ENCODE data around the gene NAV2. TPM values are rescaled to one million over a fixed set of nuclear protein-coding genes. Genes with fewer than 3 reads are reported as not detected.

NAV2 gene
- polyA plus RNA-seq, 1 donor: 40.4 TPM

DNA sequence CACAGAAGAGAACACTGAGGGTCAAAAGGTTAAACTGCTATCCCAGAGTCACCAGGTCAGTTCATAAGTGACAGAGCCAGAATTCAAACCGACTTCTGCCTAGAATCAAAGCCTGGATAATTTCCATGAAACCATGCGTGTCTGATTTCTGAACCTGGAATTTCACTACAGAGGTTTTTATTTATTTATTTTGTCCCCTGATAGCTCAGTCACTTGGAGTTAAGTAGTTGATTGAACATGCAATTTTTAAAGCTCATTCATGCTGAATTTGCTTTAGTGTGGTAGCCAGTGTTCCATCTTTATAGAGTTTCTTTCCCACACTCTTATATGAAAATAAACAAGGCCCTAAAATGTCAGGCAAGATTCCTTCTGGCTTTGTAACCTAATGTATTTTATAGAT is 93.2 kb downstream of the NAV2 start:
- DNase-seq: no peak

DNA sequence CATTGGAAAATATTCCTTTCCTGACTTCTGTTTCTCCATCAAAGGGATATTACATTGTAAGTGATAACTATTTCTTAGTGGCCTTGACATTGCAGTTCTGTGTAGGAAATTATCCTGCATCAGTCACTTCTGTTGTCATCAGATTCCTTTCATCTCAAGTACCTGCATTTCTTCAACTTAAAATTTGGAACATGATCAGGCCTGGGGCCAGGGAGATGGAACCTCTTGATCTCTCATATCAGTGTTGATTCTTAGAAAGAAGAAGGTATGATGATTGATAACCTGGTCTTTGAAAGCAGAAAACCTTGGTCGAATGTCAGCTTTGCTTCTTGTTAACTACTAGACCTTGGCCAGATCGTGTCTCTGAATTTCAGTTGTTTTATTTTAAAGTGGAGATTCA is 93.6 kb downstream of the NAV2 start:
- no peak for DNase-seq

DNA sequence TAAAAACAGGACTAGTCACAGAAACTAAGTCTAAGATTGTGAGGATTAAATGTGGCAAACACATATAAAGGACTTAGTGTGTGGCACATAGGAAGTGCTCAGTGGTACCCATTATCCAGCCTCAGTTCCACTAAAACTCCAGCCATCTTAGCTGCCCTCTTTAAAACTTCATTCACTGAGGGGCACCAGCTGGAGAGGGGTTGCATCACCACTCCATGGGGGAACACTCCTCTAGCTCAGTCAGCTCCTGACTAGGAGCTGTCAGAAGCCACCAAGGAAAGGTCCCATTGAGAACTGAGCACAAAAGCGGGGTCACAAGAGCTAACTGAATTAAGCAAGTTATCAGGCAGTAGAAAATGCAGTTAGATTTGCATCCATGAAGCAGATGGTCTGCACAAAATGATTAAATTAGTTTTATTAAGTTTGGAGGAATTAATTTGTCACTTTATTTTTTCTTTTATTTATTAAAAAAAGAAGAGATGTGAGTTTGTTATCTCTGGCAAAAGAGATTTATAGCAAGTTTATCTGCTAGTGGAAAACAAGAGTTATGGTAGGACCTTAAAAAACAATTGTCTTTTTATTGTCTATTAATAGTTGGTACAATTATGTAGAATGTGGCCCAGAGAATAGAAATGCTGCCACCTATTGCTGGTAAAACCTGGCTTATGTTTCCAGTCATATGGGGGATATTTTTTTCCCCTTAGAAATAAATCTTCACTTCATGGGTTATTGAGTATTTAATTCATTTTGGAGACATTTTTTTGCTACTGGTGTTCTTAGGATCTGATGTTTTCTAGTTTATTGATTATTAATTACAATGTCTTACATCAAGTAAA is 95.7 kb downstream of the NAV2 start:
- no peak for DNase-seq

DNA sequence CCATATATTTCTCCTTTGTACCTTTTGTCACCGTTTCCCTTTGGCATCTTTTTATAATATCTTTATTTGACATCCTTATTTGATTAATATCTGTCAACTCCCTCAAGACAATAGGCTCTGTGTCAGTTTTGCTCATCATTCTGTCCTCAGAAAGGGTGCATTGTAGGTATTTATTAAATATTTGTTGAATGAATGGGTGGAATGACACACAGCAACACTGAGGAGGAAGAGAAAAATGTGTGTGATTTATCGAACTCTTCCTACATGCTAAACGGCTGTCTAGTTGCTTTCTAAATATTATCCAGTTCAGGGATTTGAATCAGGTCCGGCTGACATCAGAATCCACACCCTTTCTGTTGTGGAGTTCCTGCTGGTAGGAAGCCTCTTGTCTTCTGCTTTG is 98.2 kb downstream of the NAV2 start:
- no peak for DNase-seq

DNA sequence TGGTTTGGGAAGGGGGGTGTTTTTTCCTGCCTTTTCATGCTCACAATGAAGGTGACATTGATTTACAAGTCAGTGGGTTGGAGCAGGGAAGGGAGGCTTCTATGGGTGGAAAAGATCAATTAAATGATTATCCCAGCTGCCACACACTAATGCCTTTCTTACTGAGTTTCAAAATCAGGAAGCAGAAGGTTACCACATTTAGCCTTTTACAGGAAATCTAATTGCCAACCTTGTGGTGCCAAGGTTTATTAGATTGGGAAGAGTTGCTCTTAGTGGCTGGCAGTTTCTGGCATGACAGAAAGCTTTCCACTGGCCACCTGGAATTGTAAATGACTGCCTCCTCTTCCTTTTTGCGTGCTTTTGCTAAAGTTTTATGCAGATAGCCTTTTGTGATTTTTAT is 98.7 kb downstream of the NAV2 start:
- DNase-seq: no peak

DNA sequence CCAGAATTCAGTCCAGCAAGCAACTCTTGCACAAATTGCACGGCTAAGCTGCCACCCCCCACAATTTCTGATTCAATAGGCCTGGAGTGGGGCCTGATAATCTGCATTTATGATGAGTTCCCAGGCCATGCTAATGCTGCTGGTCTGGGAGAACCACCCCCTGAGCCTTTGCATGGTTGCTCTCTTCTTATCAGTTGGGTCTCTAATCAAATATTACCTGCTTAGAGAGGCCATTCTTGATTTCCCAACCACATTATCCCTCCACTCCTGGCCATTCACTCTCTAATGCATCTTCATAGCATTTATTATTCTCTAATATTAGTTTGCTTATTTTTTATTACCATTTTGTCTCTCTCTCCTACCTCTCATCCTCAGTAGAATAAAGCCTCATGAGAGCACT is 99.5 kb downstream of the NAV2 start:
- DNase-seq: no peak

DNA sequence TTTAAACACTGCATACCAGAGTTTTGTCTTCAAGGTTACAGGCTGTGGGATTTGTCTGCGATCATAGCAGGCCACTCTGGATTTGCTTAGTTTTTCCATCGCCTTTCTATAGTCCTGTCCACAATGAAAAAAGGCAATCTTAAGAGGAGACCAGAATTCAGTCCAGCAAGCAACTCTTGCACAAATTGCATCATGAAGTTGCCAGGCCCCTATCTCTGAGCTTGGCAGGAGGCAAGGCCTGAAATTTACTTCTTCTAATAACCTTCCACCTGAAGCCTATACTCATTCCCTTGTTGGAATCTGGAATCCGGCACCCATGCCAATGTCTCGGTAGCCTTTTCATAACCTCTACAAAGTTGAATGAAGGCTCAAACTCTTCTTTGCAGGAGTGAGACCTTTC is 100.1 kb downstream of the NAV2 start:
- no peak for DNase-seq

DNA sequence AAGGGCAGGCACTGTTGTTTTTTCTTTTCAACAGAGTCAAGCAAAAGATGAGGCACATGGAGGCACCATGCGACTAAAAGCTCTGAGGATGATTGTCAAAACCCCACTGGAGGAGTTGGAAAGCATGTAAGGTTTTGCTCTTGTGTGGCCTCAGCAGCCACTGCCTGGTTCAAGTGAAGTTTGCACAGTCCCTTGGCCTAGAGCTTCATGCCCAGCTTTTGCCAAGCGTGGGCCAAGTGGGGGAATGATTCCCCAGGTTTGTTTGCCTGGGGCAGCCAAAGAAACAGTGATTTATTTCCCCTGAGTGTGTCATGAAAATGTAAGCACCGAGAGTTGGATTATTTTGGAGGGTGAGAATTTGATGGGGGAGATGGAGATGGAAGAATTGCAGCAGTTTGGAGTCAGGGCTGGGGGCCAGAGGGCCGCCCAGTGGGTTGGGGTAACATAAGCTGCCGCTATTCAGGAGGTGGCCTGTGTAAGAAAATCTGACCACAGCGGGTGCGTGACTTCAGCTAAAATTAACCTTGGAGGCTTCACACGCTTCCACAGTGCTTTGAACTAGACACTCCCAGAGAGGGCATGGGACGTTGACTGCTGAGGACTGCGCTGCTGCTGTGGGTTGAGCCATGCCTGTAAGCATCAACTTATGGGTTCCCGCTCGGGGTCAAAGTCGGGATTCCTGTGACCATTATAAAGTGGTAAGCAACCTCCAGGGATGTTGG is 100.7 kb downstream of the NAV2 start:
- no peak for DNase-seq

DNA sequence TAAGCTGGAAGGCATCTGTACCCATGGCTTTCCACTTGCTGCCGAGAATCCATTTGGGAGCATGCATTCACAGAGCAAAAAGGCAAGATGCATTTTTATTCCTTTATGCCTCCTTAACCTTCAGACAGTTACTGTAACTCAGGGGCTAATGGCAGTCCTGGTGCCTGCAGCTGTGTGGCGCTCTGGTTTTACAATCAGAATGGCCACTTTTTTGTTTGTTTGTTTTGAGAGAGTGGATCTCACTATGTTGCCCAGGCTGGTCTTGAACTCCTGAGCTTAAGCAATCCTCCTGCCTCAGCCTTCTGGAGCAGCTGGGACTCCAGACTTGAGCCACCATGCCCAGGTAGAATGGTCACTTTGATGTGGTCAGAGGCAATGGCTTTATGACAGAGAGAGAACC is 101.8 kb downstream of the NAV2 start:
- DNase-seq: no peak

DNA sequence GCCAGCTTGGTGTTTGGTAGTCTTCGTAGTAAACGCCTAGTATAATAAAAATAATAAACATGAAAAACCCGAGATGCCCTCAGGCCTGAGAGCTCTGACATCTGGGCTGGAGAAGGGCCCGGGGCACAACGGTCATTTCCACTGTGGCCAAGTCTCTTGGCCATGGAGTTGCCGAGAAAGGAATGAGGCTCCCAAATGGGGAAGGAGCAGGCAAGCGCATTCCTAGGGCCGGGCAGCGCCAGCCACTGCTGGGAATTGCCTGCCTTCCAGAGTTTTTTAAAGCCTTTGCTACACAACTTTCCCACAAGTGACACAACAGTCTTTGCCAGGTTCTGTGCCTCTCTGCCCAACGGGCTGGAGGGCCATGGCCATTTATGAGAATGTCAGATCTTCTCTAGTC is 103.4 kb downstream of the NAV2 start:
- DNase-seq: no peak

DNA sequence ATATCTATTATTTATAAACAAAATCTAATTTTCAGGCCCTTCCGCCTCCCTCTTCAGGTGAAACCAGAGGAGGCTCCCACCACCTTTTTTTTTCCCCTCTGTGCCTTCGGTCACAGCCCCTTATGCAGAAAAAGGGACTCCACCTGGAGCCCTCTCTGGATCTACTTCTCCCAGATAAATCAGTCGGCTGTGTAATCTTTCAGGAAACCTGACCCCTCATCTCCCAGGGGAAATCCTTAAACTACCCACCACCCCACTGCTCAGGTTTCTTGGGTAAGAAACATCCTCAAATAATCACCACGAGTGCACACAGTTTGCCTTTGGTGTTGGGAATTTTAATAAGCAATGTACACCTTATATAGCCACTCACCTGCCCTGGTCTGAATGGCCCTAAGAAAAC is 104.2 kb downstream of the NAV2 start:
- no peak for DNase-seq

DNA sequence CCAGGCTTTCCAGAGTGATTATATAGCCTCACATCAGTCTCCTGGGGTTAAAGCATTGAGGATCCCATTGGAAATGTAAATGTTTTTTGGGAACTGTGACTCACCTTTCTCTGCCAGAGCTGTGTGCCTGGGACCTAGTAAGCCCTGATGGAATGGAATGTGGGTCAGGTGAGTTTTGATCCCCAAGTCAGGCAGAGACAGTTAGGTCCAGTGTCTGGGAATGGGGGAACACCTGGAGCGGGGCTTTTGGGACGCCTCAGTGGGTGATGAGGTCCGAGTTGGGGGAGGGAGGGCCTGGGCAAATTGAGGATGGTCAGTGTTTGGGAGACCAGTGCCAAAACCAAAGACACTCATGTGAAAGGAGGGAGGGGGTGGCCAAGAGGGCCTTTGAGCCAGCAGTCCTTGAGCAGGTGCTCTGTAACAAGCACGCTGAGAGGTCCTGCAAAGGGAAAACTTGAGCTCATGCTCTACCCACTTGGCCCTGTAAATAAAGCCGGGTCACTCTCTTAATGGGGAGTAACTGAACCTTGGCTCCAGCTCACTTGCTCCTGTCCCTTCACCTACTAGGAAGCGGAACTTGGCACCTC is 104.7 kb downstream of the NAV2 start:
- no peak for DNase-seq

DNA sequence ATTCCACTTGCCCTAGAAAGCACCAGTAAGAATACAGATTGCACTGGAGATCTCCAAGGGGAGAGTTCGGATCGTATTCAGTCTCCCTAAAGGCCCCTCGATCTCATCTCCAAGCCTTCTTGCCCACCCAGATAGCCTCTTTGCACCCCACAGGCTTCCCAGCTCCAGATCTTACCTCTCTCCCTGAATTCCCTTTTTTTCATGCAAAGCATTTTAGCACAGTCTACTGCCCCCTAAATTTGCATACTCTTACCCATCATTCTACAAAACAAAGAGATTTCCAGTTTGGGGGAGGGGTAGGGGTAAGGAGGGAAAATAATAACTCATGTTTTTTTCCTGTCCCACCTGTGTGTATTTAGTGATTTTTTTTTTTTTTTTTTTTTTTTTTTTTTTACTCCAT is 105.2 kb downstream of the NAV2 start:
- no peak for DNase-seq

DNA sequence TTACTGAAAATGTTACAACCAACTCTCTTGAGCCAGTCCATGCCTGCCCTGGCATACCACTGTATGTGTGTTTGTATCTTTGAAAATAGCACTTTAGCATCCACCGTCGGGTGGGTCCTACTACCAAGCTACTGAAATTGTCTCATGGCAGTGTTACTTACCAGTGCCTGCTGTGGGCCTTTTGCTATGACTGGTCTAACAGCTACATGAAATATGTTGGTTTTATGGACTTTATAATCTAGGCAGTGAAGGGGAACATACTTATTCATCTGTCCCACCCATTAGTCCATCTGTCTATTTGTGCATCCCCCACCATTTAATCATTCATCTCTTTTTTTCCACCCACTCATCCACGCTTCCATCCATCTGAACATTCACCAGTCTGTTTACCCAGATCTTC is 106.0 kb downstream of the NAV2 start:
- DNase-seq: no peak

DNA sequence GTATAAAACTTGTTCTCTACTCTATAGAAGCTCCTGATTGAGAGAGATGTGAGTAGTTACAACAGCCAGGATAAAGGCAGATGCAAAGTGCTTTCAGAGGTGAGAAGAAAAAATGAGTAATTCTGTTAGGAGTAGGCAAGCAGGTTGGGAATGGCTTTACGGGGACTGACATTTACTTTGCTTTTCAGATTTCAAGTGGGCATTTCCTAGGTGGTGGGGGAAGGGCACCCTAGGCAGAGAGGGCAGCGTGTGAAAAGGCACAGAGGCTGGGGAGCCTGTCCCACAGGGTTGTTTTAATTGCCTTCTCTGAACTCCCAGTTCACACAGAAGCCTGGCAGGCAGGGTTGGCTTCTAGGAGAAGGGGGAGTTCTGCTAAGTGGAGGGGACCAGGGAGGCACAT is 106.5 kb downstream of the NAV2 start:
- DNase-seq: no peak

DNA sequence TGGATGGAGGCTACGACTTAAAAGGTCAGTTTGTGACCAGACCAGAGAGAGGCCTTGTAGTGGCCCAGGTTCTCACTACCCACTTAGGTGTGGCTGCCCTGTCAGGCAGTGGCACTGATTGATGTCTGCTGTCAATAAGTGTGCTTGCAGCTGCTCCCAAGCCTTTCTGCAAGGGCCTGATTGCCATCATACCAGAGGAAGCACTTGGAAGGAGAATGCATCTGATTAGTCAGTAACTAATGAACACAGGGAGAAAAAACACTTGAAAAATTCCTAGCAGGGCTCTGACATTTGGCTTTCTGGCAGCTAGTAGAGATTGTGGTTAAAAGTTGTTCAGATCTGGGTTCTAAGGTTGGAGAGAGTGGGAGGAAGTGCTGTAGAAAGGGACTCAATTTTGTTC is 107.5 kb downstream of the NAV2 start:
- no peak for DNase-seq

DNA sequence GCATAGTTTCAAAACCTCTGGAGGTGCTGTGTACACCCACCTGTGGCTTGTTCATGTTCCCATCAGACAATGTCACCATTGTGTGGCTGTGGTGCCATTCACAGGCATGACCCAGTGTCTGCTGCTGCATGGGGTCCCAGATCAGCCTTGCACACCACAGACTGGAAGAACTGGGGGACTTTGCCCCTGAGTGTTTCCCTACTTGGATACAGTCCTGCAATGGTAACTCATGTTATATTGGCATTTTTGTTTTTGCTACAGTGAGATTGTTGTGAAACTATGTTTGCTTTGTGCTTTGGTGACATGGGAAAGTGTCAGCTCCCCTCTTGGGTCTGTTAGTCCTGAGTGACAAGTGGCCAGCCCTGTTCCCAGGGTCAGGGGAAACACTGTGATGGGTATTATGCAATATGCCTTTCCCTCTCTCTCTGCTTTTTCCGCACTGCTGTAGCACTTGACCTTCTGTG is 108.8 kb downstream of the NAV2 start:
- DNase-seq: no peak

DNA sequence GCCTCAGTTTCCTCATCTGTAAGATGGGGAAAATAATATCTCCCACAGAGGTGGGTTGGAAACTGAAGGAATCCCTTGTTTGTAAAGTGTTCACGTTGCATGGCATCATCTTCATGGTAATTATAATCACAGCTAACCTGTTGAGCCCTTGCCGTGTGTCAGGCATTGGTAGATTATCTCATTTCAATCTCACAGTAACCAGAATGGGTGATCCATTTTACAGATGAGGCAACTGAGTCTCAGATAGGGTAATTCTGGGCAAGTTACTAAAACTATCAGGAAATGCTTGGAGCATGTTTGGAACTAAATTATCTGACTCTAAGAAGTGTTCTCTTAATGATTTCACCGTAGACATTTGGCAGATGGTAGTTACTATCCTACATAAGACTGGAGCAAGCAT is 109.4 kb downstream of the NAV2 start:
- DNase-seq: no peak

DNA sequence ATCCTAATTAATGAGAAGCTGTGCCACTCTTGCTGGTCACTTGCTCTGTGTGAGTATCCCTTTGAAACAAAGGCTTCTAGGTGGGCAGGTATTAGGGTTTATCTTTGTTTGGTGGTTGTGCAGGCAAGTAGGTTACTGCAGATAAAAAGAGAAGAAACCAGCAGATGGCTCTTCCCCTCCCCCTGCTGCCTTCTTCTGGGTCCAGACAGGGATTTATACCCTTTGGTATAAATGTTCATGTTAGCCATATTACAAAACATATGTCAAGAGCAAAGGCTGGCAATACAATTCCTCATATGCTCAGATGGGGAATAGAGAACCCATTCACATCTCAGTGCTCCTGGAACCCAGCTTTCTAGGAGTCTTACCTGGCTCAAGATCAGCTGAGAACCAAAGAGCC is 109.9 kb downstream of the NAV2 start:
- no peak for DNase-seq

DNA sequence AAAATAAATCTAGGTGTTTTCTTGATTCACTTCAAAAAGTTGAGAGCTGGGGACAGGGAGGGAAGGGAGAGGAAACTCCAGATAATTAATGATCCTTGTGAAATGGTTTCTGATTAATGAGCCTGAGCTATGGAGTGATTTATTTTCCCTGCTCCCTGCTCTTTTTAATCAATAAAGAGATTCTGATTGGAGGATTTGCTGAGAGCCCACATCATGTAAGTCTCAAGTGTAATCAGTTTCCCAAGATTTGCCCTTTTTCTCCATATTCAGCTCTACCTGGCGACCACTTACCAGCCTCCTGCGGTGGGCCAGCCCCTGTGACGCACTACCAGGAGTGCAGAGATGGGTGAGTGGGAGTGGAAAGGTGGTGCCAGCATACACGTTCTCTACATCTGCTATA is 114.0 kb downstream of the NAV2 start:
- DNase-seq: peak; percentile 40

DNA sequence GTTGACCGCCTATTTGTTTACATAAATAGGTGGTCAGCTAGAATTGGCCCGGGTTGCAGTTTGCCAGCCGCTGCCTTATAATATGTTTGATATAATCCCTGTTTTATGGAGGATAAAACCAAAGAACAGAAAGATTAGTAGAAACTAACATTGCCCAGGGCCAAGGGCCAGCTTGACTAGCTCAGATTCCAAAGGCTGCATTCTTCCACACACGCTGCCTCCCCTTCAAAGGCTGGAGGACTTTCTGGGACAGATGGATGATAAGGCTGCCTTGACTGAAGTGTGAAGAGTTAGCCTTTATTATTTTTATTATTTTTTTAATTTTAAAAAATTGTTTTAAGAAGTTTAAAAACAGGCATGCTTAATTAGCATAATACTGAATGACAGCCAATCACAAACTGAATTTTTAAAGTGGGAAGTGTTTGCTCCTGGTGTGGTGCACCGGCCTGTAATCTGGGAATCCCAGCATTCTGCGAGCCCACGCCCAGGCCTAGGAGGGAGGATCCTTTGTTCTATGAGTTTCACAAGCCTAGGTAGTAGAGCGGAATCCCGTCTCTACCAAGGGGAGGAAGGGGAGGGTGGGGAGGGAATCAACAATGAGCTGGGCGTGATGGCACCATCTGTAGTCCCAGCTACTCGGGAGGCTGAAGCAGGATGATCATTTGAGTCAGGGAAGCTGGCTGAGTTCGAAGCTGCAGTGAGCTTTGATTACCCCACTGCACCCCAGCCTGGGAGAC is 114.9 kb downstream of the NAV2 start:
- DNase-seq: no peak

DNA sequence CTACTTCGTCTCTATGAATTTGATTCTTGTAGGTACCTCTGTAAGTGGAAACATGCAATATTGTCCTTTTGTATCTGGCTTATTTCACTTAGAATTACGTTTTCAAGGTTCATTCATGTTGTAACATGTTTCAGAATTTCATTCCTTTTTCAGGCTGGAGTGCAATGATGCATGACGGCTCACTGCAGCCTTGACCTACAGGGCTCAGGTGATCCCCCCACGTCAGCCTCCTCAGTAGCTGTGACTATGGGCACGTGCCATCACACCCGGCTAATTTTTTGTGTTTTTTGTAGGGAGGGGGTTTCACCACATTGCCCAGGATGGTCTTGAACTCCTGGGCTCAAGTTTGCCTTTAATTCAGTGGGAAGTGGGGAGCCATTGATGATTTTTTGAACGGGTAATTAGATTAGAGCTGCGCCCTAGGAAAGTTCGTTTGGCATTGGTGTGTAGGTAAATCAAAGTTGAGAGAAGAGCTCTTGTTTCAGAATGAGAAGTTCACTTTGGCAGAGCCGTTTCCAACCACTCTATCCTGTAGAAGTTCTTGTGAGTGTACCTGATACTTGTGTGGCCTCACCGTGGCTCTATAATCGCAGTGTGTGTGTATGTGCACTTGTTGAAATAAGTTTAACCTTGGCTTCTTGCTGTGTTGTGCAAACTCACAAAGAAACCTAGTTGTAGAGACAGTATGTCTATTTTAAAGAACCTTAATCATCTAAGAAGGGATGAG is 115.9 kb downstream of the NAV2 start:
- peak; percentile 58 for DNase-seq
